ENCODE measurements around the gene CUL9.
A peak's percentile ranks its signal among the peaks of the same experiment; 100 is the strongest.

CUL9 gene

DNA sequence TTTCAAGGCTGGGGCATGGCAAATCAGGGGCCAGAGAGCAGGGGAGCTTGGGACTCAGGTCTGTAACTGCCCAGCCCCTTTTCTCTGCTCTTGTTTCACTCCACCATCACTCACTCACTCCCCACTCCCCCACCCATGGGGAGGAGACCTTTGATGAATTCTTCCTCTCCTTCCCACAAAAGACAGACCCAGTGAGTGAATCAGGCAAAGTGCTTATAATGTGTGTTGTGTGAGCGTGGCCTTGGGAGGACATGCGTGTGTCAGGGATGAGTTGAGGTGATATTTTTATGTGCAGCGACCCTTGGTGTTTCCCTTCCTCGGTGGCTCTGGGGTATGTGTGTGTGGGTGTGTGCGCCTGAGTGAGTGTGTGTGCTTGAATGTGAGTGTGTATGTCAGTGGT is 1.0 kb upstream of the CUL9 start:
- DNase-seq (ENCODE audit: low read depth): no peak
- H3K4me3 ChIP-seq (ENCODE audit: low read depth, low read length): no peak overlapping the region
- TF ChIP-seq, protein P1, sequence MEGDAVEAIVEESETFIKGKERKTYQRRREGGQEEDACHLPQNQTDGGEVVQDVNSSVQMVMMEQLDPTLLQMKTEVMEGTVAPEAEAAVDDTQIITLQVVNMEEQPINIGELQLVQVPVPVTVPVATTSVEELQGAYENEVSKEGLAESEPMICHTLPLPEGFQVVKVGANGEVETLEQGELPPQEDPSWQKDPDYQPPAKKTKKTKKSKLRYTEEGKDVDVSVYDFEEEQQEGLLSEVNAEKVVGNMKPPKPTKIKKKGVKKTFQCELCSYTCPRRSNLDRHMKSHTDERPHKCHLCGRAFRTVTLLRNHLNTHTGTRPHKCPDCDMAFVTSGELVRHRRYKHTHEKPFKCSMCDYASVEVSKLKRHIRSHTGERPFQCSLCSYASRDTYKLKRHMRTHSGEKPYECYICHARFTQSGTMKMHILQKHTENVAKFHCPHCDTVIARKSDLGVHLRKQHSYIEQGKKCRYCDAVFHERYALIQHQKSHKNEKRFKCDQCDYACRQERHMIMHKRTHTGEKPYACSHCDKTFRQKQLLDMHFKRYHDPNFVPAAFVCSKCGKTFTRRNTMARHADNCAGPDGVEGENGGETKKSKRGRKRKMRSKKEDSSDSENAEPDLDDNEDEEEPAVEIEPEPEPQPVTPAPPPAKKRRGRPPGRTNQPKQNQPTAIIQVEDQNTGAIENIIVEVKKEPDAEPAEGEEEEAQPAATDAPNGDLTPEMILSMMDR (conservative IDR thresholded peaks at IDR 0.05; ENCODE audit: low read depth, low read length): no peak

DNA sequence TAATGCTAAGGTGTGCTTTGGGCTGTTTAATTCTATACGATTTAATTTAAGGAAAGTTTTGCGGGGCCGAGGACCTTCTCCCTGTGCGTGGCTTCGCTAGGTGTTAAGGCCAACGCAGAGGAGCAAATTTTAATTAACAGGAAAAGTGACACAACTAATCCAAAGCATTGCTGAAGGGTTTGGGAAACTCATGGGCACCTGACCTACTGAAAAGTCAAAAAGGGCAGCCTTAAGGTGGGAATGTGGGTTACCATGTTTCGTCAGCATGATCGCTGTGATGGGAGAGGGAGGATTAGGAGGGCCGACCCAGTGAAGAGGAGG is 415 bp upstream of the CUL9 start:
- H3K4me3 ChIP-seq (ENCODE audit: low read depth, low read length): peak overlapping the region; percentile 90
- no peak for DNase-seq (ENCODE audit: low read depth)
- TF ChIP-seq, protein P1 (conservative IDR thresholded peaks at IDR 0.05; ENCODE audit: low read depth, low read length): no peak

DNA sequence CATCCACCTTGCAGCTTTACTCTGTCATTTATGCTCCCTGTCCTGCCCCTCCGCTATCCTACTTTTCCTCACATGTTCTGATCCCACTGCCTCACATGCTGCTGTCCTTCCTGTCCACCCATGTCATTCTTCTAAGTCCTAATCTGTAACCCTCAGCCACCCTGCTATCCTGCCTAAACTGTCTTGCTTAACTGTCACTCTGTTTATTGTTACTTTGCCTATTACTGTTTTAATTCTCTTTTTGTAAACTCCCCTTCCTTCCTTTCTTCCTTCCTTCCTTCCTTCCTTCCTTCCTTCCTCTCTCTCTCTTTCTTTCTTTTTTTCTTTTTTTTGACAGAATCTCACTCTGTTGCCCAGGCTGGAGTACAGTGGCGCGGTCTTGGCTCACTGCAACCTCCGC is 1.4 kb downstream of the CUL9 start:
- DNase-seq (ENCODE audit: low read depth): no peak
- H3K4me3 ChIP-seq (ENCODE audit: low read depth, low read length): no peak overlapping the region
- TF ChIP-seq, protein P1 (conservative IDR thresholded peaks at IDR 0.05; ENCODE audit: low read depth, low read length): no peak

DNA sequence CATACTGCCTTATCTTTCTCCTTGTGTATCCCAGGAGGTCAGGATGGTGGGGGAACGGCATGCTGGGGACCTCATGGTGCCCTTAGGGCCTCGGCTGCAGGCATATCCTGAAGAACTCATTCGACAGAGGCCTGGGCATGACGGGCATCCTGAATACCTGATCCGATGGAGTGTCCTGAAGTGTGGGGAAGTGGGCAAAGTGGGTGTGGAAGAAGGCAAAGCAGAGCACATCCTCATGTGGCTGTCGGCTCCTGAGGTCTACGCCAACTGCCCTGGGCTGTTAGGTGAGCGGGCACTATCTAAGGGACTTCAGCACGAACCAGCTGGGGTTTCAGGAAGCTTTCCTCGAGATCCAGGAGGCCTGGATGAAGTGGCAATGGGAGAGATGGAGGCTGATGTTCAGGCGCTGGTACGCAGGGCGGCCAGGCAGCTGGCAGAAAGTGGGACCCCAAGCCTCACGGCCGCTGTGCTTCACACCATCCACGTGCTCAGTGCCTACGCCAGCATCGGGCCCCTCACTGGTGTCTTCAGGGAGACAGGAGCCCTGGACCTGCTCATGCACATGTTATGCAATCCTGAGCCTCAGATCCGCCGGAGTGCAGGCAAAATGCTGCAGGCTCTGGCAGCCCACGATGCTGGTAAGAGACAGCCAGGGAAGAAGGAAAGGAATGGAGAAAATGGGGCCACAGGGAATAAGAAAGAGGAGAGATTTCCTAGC is 2.4 kb downstream of the CUL9 start:
- TF ChIP-seq, protein P1 (conservative IDR thresholded peaks at IDR 0.05; ENCODE audit: low read depth, low read length): no peak
- DNase-seq (ENCODE audit: low read depth): no peak
- H3K4me3 ChIP-seq (ENCODE audit: low read depth, low read length): no peak overlapping the region

DNA sequence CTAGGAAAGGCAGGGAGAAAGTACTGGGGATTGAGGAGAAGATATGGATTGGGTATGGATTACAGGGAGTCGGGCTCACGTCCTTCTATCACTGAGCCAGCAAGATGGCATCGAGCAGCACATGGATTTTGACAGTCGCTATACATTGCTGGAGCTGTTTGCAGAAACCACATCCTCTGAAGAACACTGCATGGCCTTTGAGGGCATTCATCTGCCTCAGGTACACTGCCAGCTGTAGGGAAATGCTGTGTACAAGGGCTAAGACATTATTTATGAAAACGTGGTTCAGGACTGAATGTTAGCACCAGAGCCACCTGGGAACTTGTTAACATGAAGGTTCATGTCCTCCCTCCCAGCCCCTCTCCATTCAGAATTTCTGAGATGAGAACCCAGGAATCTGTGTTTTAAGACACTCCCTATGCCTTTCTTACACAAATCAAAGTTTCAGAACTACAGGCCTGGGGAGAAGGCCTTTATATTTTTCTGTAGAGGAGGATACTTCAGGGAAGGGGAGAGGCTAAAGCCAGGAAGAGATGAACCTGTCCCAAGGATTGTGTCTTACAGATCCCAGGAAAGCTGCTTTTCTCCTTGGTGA is 3.5 kb downstream of the CUL9 start:
- H3K4me3 ChIP-seq (ENCODE audit: low read depth, low read length): no peak overlapping the region
- no peak for DNase-seq (ENCODE audit: low read depth)

DNA sequence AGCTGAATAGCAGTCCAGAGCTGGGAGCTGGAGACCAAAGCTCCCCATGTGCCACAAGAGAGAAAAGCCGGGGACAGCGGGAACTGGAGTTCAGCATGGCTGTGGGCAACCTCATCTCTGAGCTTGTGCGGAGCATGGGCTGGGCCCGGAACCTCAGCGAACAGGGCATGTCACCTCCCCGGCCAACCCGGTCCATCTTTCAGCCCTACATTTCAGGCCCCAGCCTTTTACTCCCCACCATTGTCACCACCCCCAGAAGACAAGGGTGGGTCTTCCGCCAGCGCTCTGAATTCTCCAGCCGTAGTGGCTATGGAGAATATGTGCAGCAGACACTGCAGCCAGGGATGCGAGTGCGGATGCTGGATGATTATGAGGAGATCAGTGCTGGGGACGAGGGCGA is 4.0 kb downstream of the CUL9 start:
- no peak overlapping the region for H3K4me3 ChIP-seq (ENCODE audit: low read depth, low read length)
- TF ChIP-seq, protein P1 (conservative IDR thresholded peaks at IDR 0.05; ENCODE audit: low read depth, low read length): no peak
- DNase-seq (ENCODE audit: low read depth): no peak

More for the DNA sequence above, 3.5 kb downstream of the CUL9 start:
- TF ChIP-seq, protein P1 (conservative IDR thresholded peaks at IDR 0.05; ENCODE audit: low read depth, low read length): no peak

DNA sequence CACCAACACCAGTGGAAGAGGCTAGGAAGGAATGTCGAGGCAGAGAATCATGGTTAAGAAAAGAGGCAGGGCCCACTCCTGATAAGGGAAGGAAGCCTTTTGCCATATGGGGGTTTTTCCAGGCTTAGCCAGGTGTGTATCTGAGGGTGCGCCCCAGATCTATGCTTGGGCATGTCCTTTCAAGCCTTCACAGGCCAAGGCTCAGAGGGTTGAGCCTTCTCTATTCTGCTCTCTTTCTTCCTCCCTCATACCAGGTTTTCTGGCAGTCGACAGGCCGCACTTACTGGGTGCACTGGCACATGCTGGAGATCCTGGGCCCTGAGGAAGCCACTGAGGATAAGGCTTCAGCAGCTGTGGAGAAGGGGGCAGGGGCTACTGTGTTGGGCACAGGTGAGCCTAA is 4.7 kb downstream of the CUL9 start:
- no peak for DNase-seq (ENCODE audit: low read depth)
- H3K4me3 ChIP-seq (ENCODE audit: low read depth, low read length): no peak overlapping the region
- TF ChIP-seq, protein P1 (conservative IDR thresholded peaks at IDR 0.05; ENCODE audit: low read depth, low read length): no peak
